Activated CD4-positive, alpha-beta T cell treated with anti-CD3 and anti-CD28 coated beads for 1 hour (primary cell): ENCODE data around the gene GAS5.

Source experiments
- DNase-seq: peaks from one replicate; pipeline ENCODE4 v3.0.0-alpha.2; 2020

The GAS5 gene

GRCh38 chr1:173823781-173824314 lies 43.9 kb downstream of the GAS5 start:
- DNase-seq, result no peak

- DNase-seq, result no peak
These were observed 46.1 kb downstream of the GAS5 start for GRCh38 chr1:173821680-173822079.

GRCh38 chr1:173818459-173818858 lies 49.3 kb downstream of the GAS5 start:
- no peak for DNase-seq
